ENCODE measurements around the gene PHKA2.
"Not testable (repeated sequence)": the region's sequence is repeated elsewhere in the genome, so short reads cannot be mapped to it uniquely, and the experiment has no call there.

PHKA2 gene

GRCh38 chrX:18983666-18984380 is at the start of gene PHKA2:
Gene PHKA2 (minus strand): TSS chrX:18984114. CDS start chrX:18983932, 182 bp downstream.
- peak in 1 of 2 donors; percentile 32 for DNase-seq (ENCODE audit: low read depth in 2 of 2)

GRCh38 chrX:19030805-19031204 is 46.9 kb upstream of the PHKA2 start:
- DNase-seq (ENCODE audit: low read depth in 2 of 2): no peak

GRCh38 chrX:19028560-19028959 is 44.6 kb upstream of the PHKA2 start:
- DNase-seq (ENCODE audit: low read depth in 2 of 2): no peak

GRCh38 chrX:19024366-19024765 is 40.5 kb upstream of the PHKA2 start:
- no peak for DNase-seq (ENCODE audit: low read depth in 2 of 2)

- DNase-seq (ENCODE audit: low read depth in 2 of 2): no peak
These were observed 36.1 kb upstream of the PHKA2 start for GRCh38 chrX:19019996-19020395.

- DNase-seq (ENCODE audit: low read depth in 2 of 2): no peak
These were observed 33.4 kb upstream of the PHKA2 start for GRCh38 chrX:19017271-19017670.

GRCh38 chrX:19016614-19017013 is 32.7 kb upstream of the PHKA2 start:
- DNase-seq (ENCODE audit: low read depth in 2 of 2): not testable (repeated sequence)

- no peak for DNase-seq (ENCODE audit: low read depth in 2 of 2)
These were observed 24.0 kb upstream of the PHKA2 start for GRCh38 chrX:19007868-19008267.

- DNase-seq (ENCODE audit: low read depth in 2 of 2): no peak
These were observed 23.1 kb upstream of the PHKA2 start for GRCh38 chrX:19007011-19007410.

- no peak for DNase-seq (ENCODE audit: low read depth in 2 of 2)
These were observed 22.0 kb upstream of the PHKA2 start for GRCh38 chrX:19005909-19006308.

GRCh38 chrX:19003756-19004155 is 19.8 kb upstream of the PHKA2 start:
- DNase-seq (ENCODE audit: low read depth in 2 of 2): no peak

GRCh38 chrX:18998653-18999052 is 14.7 kb upstream of the PHKA2 start:
- DNase-seq (ENCODE audit: low read depth in 2 of 2): no peak

GRCh38 chrX:18997916-18998315 is 14.0 kb upstream of the PHKA2 start:
- DNase-seq (ENCODE audit: low read depth in 2 of 2): no peak

GRCh38 chrX:18996536-18996935 is 12.6 kb upstream of the PHKA2 start:
- no peak for DNase-seq (ENCODE audit: low read depth in 2 of 2)

GRCh38 chrX:18995221-18995620 is 11.3 kb upstream of the PHKA2 start:
- no peak for DNase-seq (ENCODE audit: low read depth in 2 of 2)

- no peak for DNase-seq (ENCODE audit: low read depth in 2 of 2)
These were observed 10.8 kb upstream of the PHKA2 start for GRCh38 chrX:18994713-18995112.

GRCh38 chrX:18992829-18993228 is 8.9 kb upstream of the PHKA2 start:
- no peak for DNase-seq (ENCODE audit: low read depth in 2 of 2)

GRCh38 chrX:18985186-18985435 is 1.2 kb upstream of the PHKA2 start:
- no peak for DNase-seq (ENCODE audit: low read depth in 2 of 2)

GRCh38 chrX:18984381-18985185 is 669 bp upstream of the PHKA2 start:
- peak; percentile 65 to 70 for DNase-seq (ENCODE audit: low read depth in 2 of 2)

GRCh38 chrX:18981124-18981807 is 2.6 kb downstream of the PHKA2 start:
- DNase-seq (ENCODE audit: low read depth in 2 of 2): no peak

- DNase-seq (ENCODE audit: low read depth in 2 of 2): not testable (repeated sequence)
These were observed 3.7 kb downstream of the PHKA2 start for GRCh38 chrX:18980262-18980661.

GRCh38 chrX:18974993-18975392 is 8.9 kb downstream of the PHKA2 start:
- DNase-seq (ENCODE audit: low read depth in 2 of 2): no peak

Measured in stimulated activated CD8-positive, alpha-beta memory T cell treated with anti-CD3 and anti-CD28 coated beads, Interleukin-15, amount 100 ng/mL, for 48 hours (primary cell).